PC-3 (cell line): ENCODE measurements around the gene AFF2.

Experiments
- CTCF ChIP-seq: fragments of 300-600 bp; sonication (generic); conservative IDR thresholded peaks from 2 replicates; pipeline ENCODE4 v1.5.1; 2017; ENCODE audit warnings: antibody characterized with exemption, low read depth, mild to moderate bottlenecking, low read length
- EZH2 ChIP-seq: fragments of 300-600 bp; sonication (generic); IDR thresholded peaks from one replicate; pipeline ENCODE4 v1.6.1; 2017; ENCODE audit warnings: antibody characterized with exemption, mild to moderate bottlenecking, low read length; ENCODE audit not compliant: unreplicated experiment
- EZH2phosphoT487 ChIP-seq: fragments of 300-600 bp; sonication (generic); IDR thresholded peaks from 2 replicates; pipeline ENCODE4 v1.6.1; 2018; ENCODE audit warnings: mild to moderate bottlenecking, antibody characterized with exemption, low read length, borderline replicate concordance

GRCh38 chrX:148728901-148729300, 228.5 kb downstream of the AFF2 start:
- TF ChIP-seq EZH2phosphoT487 = no peak
- TF ChIP-seq CTCF = no peak
- TF ChIP-seq EZH2 = no peak
